Heart left ventricle (tissue), 16 donors: ENCODE data around the gene MACF1. TPM values are rescaled to one million over a fixed set of nuclear protein-coding genes. Genes with fewer than 3 reads are reported as not detected.
A peak's percentile ranks its signal among the peaks of the same experiment; 100 is the strongest.

Experiments
- ATAC-seq, 4 donors: fragments of 200-7000 bp; cut with Tn5 transposase; one replicate each; pipeline ENCODE4 v1.9.1; 2020 to 2022; ENCODE audit warnings: moderate library complexity in 4 of 4, mild to moderate bottlenecking in 3 of 4, moderate number of reproducible peaks in 1 of 4
- DNase-seq, 5 donors: peaks; one replicate each; pipeline ENCODE4 v3.0.0-alpha.2; 2020
- H3K27ac ChIP-seq, 12 donors: fragments of 200-600 bp; sonication (generic) in 4 of 12; one replicate each; pipeline versions ENCODE4 v1.5.0 to v1.8.0; 2016 to 2022; ENCODE audit warnings: mild to moderate bottlenecking in 2 of 12
- H3K27me3 ChIP-seq, 9 donors: fragments of 200-600 bp; sonication (generic) in 2 of 9; one replicate each; pipeline versions ENCODE4 v1.5.1 to v1.8.0; 2016 to 2022; ENCODE audit warnings: mild to moderate bottlenecking in 3 of 9
- H3K36me3 ChIP-seq, 9 donors: fragments of 200-600 bp; sonication (generic) in 2 of 9; one replicate each; pipeline versions ENCODE4 v1.5.0 to v1.8.0; 2018 to 2022; ENCODE audit warnings: mild to moderate bottlenecking in 2 of 9
- H3K4me1 ChIP-seq, 12 donors: fragments of 200-600 bp; sonication (generic) in 4 of 12; one replicate each; pipeline versions ENCODE4 v1.5.0 to v1.8.0; 2016 to 2022; ENCODE audit warnings: mild to moderate bottlenecking in 3 of 12
- H3K4me3 ChIP-seq, 12 donors: fragments of 200-600 bp; sonication (generic) in 4 of 12; one replicate each; pipeline versions ENCODE4 v1.5.0 to v1.8.0; 2017 to 2022; ENCODE audit warnings: mild to moderate bottlenecking in 9 of 12, moderate library complexity in 4 of 12
- H3K9me3 ChIP-seq, 12 donors: fragments of 200-600 bp; sonication (generic) in 4 of 12; one replicate each; pipeline versions ENCODE4 v1.5.0 to v1.8.0; 2016 to 2022; ENCODE audit warnings: mild to moderate bottlenecking in 1 of 12
- CTCF ChIP-seq, 12 donors: fragments of 200-600 bp; sonication (generic) in 4 of 12; IDR thresholded peaks; one replicate each; pipeline versions ENCODE4 v1.5.0 to v1.8.0; 2018 to 2022; ENCODE audit warnings: antibody characterized with exemption in 12 of 12, mild to moderate bottlenecking in 5 of 12
- POLR2A ChIP-seq, 2 donors: fragments of 450-650 bp; IDR thresholded peaks; one replicate each; pipeline ENCODE4 v1.6.1; 2017; ENCODE audit warnings: antibody characterized with exemption in 2 of 2, mild to moderate bottlenecking in 2 of 2, moderate library complexity in 2 of 2
- WGBS, 4 donors: extraction: QIAGEN DNeasy Blood & Tissue Kit in 2 of 4; methylation state at CpG; one replicate each; pipeline versions ENCODE4 v1.1.5 to v1.1.7; 2013 to 2018; 5-methylcytosine and 5-hydroxymethylcytosine counted together
- intact Hi-C, 10 donors: fragments of 100-400 bp; cut with DNase I; formaldehyde crosslinking; loops; one replicate each; pipeline versions ENCODE4 v1.11.1 to v1.14.2; 2022
- polyA plus RNA-seq, 2 donors: library from polyadenylated mRNA; stranded (reverse); fragments of 200-250 nt; gene quantifications; one replicate each; pipeline ENCODE4 v1.2.3, GENCODE V29; 2013
- total RNA-seq, 9 donors: library from RNA; depleted of rRNA in 2 of 9; stranded (reverse); fragments of >200 nt in 2 of 9; fragmentation: NEBNext Ultra II Directional in 3 of 9; extraction: Animal tissue kit (Norgen Biotek cat#: 25700) in 3 of 9; gene quantifications; one replicate each; pipeline versions ENCODE4 v1.1.0 to v1.2.4, GENCODE V29; 2016 to 2023
- donor health status: ischemic (EF 13 %, LVEDD 7.1; RV severe dilation, severe dysfunction).
- donor health status: healthy with polysubstance abuse.
- donor health status: DM: no; HTN: yes; CAD: no.
- donor health status: DM: no; HTN: no; CAD: no.
- donor health status: ischemic (EF 25% LVEDD 6.9; RV normal size, moderate dysfunction).
- donor health status: ischemic (EF 25% LVEDD 5.7; RV mildly dilated, moderate dysfunction).
- donor health status: healthy.
- donor health status: DM: yes; HTN: yes; CAD: no.
- donor health status: ischemic (EF 35%, LVEDD 5.7; RV mildly dilated, moderate dysfunction).
- donor health status: nonischemic (EF 11% LVEDD 7.7; RV severe dilation, severe dysfunction).
- donor health status: DM: yes; HTN: yes; CAD: no.
- donor health status: PGD.
- donor health status: ischemic (EF 29% LVEDD 5.4; RV normal size, mild dysfunction).
- donor health status: nonischemic (EF 23%, LVEDD 6.1; RV moderate dilation, normal function).

MACF1 gene
- total and polyA plus RNA-seq, 11 donors = 102 to 436 (median 251) TPM

- ATAC-seq = no peak
- Histone ChIP-seq H3K27ac (peak overlapping the region in 1 of 12 donors; percentile 84), H3K27me3 (no peaks in the 10 kb centered on the region), H3K9me3 (no peaks in the 10 kb centered on the region), H3K36me3 (peaks cover 0 to 14% (median 0%) of the 10 kb centered on the region in 9 donors), H3K4me3 (no peak overlapping the region), H3K4me1 (peaks cover 7 to 60% (median 46%) of the 10 kb centered on the region in 12 donors)
- DNase-seq = no peak
- intact Hi-C loops = no loop called here
- no peak for TF ChIP-seq POLR2A (IDR thresholded peaks at IDR 0.05)
- no peak for TF ChIP-seq CTCF (IDR thresholded peaks at IDR 0.05)
- WGBS, 4 donors = 24 to 43% (median 38%) methylated on average over 1 of the region's 1 CpG
Observed at GRCh38 chr1:39266269-39266668, 61.8 kb downstream of the MACF1 start.

- DNase-seq (no peak), ATAC-seq (no peak)
- WGBS, 4 donors = 61 to 79% (median 77%) methylated on average over 1 of the region's 1 CpG
- peak overlapping the region in 1 of 12 donors; percentile 84 for H3K27ac ChIP-seq
- TF ChIP-seq CTCF (IDR thresholded peaks at IDR 0.05) (no peak), POLR2A (IDR thresholded peaks at IDR 0.05) (no peak)
- intact Hi-C loops = no loop called here
- no peak overlapping the region for H3K4me3 ChIP-seq
- no peaks in the 10 kb centered on the region for H3K27me3 ChIP-seq
- H3K9me3 ChIP-seq = no peaks in the 10 kb centered on the region
- peaks cover 7 to 66% (median 51%) of the 10 kb centered on the region in 12 donors for H3K4me1 ChIP-seq
- peaks cover 0 to 14% (median 0%) of the 10 kb centered on the region in 9 donors for H3K36me3 ChIP-seq
Observed at GRCh38 chr1:39266792-39267191, 62.3 kb downstream of the MACF1 start.

GRCh38 chr1:39268112-39268581 is 63.7 kb downstream of the MACF1 start:
- TF ChIP-seq POLR2A (IDR thresholded peaks at IDR 0.05) (no peak), CTCF (IDR thresholded peaks at IDR 0.05) (no peak)
- peak overlapping the region; percentile 19 to 84 (median 67) for H3K27ac ChIP-seq
- peak overlapping the region in 10 of 12 donors; percentile 7 to 51 (median 39) for H3K4me3 ChIP-seq
- H3K9me3 ChIP-seq = no peaks in the 10 kb centered on the region
- intact Hi-C loops = no loop called here
- no peaks in the 10 kb centered on the region for H3K27me3 ChIP-seq
- ATAC-seq (peak; percentile 30 to 82 (median 72)), DNase-seq (peak in 4 of 5 donors; percentile 28 to 62 (median 34))
- H3K4me1 ChIP-seq = peaks cover 7 to 77% (median 65%) of the 10 kb centered on the region in 12 donors
- H3K36me3 ChIP-seq = peaks cover 0 to 14% (median 0%) of the 10 kb centered on the region in 9 donors
- 12 to 25% (median 14%) methylated on average over 8 of the region's 8 CpGs for WGBS, 4 donors

- peaks cover 7 to 85% (median 69%) of the 10 kb centered on the region in 12 donors for H3K4me1 ChIP-seq
- TF ChIP-seq CTCF (IDR thresholded peaks at IDR 0.05) = no peak
- no peak for TF ChIP-seq POLR2A (IDR thresholded peaks at IDR 0.05)
- intact Hi-C loops = no loop called here
- no peaks in the 10 kb centered on the region for H3K9me3 ChIP-seq
- peaks cover 0 to 14% (median 0%) of the 10 kb centered on the region in 9 donors for H3K36me3 ChIP-seq
- ATAC-seq = peak in 1 of 4 donors; percentile 4
- peak overlapping the region in 11 of 12 donors; percentile 43 to 84 (median 70) for H3K27ac ChIP-seq
- H3K4me3 ChIP-seq = peak overlapping the region in 9 of 12 donors; percentile 26 to 51 (median 39)
- no peak for DNase-seq
- WGBS, 4 donors = 50 to 61% (median 56%) methylated on average over 8 of the region's 8 CpGs
- H3K27me3 ChIP-seq = no peaks in the 10 kb centered on the region
Observed at GRCh38 chr1:39268906-39269305, 64.4 kb downstream of the MACF1 start.
